Measurements from ENCODE around the gene TP53BP1.

TP53BP1 gene

GRCh38 chr15:43370310-43370974 is 122.5 kb downstream of the TP53BP1 start:
- WGBS, result 2% methylated on average over 24 of the region's 45 CpGs
- no peak overlapping the region for H4K91ac ChIP-seq (ENCODE audit: low read length)
- H2AFZ ChIP-seq (ENCODE audit: low read depth, low read length), result peak overlapping the region; percentile 73

GRCh38 chr15:43361313-43361903 is 131.5 kb downstream of the TP53BP1 start:
- no peak overlapping the region for H3K4me2 ChIP-seq (ENCODE audit: low read length, poor library complexity, severe bottlenecking)
- H2BK12ac ChIP-seq (ENCODE audit: low read length in 2 of 2), result no peak overlapping the region
- H3K18ac ChIP-seq (ENCODE audit: low read depth in 1 of 2, low read length in 2 of 2), result no peak overlapping the region
- H3K9ac ChIP-seq (ENCODE audit: low read length), result no peak overlapping the region
- no peak overlapping the region for H2BK120ac ChIP-seq (ENCODE audit: low read depth, low read length)
- H4K8ac ChIP-seq (ENCODE audit: low read length), result no peak overlapping the region
- WGBS, result 93% methylated on average over 7 of the region's 7 CpGs
- no peak overlapping the region for H4K91ac ChIP-seq (ENCODE audit: low read length)
- no peak for DNase-seq
- H2BK15ac ChIP-seq (ENCODE audit: low read depth, poor library complexity, severe bottlenecking), result no peak overlapping the region
- H2AFZ ChIP-seq (ENCODE audit: low read depth, low read length), result no peak overlapping the region
- no peaks in the 10 kb centered on the region for H3K27me3 ChIP-seq (ENCODE audit: control insufficient read depth in 1 of 2, insufficient read depth in 1 of 2, low read length in 2 of 2)
- H3K23ac ChIP-seq (ENCODE audit: low read length in 2 of 2), result no peak overlapping the region
- no peak overlapping the region for H3K27ac ChIP-seq (ENCODE audit: low read length, poor library complexity, severe bottlenecking)
- peak overlapping the region in 1 of 2 experiments; percentile 39 for H3K4me3 ChIP-seq (ENCODE audit: insufficient read depth in 1 of 2, low read depth in 1 of 2, low read length in 2 of 2)
- H3K36me3 ChIP-seq (ENCODE audit: control insufficient read depth in 1 of 2, insufficient read depth in 2 of 2, low read depth in 1 of 2, low read length in 2 of 2), result peaks cover 35 to 85% of the 10 kb centered on the region in 2 experiments
- no peak overlapping the region for H3K14ac ChIP-seq (ENCODE audit: low read length in 2 of 2)
- no peak overlapping the region for H2BK5ac ChIP-seq (ENCODE audit: low read depth, low read length, poor library complexity, severe bottlenecking)
- H3K9me3 ChIP-seq (ENCODE audit: control insufficient read depth, low read length), result peaks cover 71% of the 10 kb centered on the region
- H3K79me1 ChIP-seq (replicated peaks; ENCODE audit: low read length, poor library complexity, severe bottlenecking), result peaks cover 25% of the 10 kb centered on the region
- no peak overlapping the region for H3K4ac ChIP-seq (ENCODE audit: low read depth in 1 of 2, low read length in 2 of 2)
- no peak overlapping the region for H2AK5ac ChIP-seq (ENCODE audit: low read length, severe bottlenecking)
- H3K4me1 ChIP-seq (ENCODE audit: control insufficient read depth, insufficient read depth, low read depth, low read length), result no peaks in the 10 kb centered on the region

More at GRCh38 chr15:43370310-43370974, 122.5 kb downstream of the TP53BP1 start:
- DNase-seq, result peak; percentile 72
- no peak overlapping the region for H2BK5ac ChIP-seq (ENCODE audit: low read depth, low read length, poor library complexity, severe bottlenecking)
- H3K18ac ChIP-seq (ENCODE audit: low read depth in 1 of 2, low read length in 2 of 2), result peak overlapping the region; percentile 74 to 83
- peak overlapping the region; percentile 78 for H4K8ac ChIP-seq (ENCODE audit: low read length)
- peak overlapping the region in 1 of 2 experiments; percentile 65 for H3K23ac ChIP-seq (ENCODE audit: low read length in 2 of 2)
- H3K27ac ChIP-seq (ENCODE audit: low read length, poor library complexity, severe bottlenecking), result no peak overlapping the region
- peak overlapping the region in 1 of 2 experiments; percentile 75 for H3K4ac ChIP-seq (ENCODE audit: low read depth in 1 of 2, low read length in 2 of 2)
- H2BK120ac ChIP-seq (ENCODE audit: low read depth, low read length), result no peak overlapping the region
- peaks cover 33% of the 10 kb centered on the region for H3K79me1 ChIP-seq (replicated peaks; ENCODE audit: low read length, poor library complexity, severe bottlenecking)
- peak overlapping the region; percentile 80 for H3K4me2 ChIP-seq (ENCODE audit: low read length, poor library complexity, severe bottlenecking)
- no peak overlapping the region for H2BK12ac ChIP-seq (ENCODE audit: low read length in 2 of 2)
- peak overlapping the region in 1 of 2 experiments; percentile 83 for H3K14ac ChIP-seq (ENCODE audit: low read length in 2 of 2)
- no peaks in the 10 kb centered on the region for H3K27me3 ChIP-seq (ENCODE audit: control insufficient read depth in 1 of 2, insufficient read depth in 1 of 2, low read length in 2 of 2)
- no peak overlapping the region for H2AK5ac ChIP-seq (ENCODE audit: low read length, severe bottlenecking)
- H3K4me3 ChIP-seq (ENCODE audit: insufficient read depth in 1 of 2, low read depth in 1 of 2, low read length in 2 of 2), result peak overlapping the region; percentile 95 to 97
- H3K36me3 ChIP-seq (ENCODE audit: control insufficient read depth in 1 of 2, insufficient read depth in 2 of 2, low read depth in 1 of 2, low read length in 2 of 2), result peaks cover 16 to 37% of the 10 kb centered on the region in 2 experiments
- H3K9me3 ChIP-seq (ENCODE audit: control insufficient read depth, low read length), result peaks cover 2% of the 10 kb centered on the region
- peak overlapping the region; percentile 93 for H3K9ac ChIP-seq (ENCODE audit: low read length)
- H2BK15ac ChIP-seq (ENCODE audit: low read depth, poor library complexity, severe bottlenecking), result peak overlapping the region; percentile 33
- H3K4me1 ChIP-seq (ENCODE audit: control insufficient read depth, insufficient read depth, low read depth, low read length), result peaks cover 12% of the 10 kb centered on the region

- Histone ChIP-seq H4K91ac (ENCODE audit: low read length) (no peak overlapping the region), H3K9ac (ENCODE audit: low read length) (no peak overlapping the region), H2BK12ac (ENCODE audit: low read length in 2 of 2) (no peak overlapping the region), H3K36me3 (ENCODE audit: control insufficient read depth in 1 of 2, insufficient read depth in 2 of 2, low read depth in 1 of 2, low read length in 2 of 2) (peaks cover 29 to 79% of the 10 kb centered on the region in 2 experiments), H2AFZ (ENCODE audit: low read depth, low read length) (no peak overlapping the region), H3K79me1 (replicated peaks; ENCODE audit: low read length, poor library complexity, severe bottlenecking) (peaks cover 21% of the 10 kb centered on the region), H3K4me2 (ENCODE audit: low read length, poor library complexity, severe bottlenecking) (no peak overlapping the region), H3K4me3 (ENCODE audit: insufficient read depth in 1 of 2, low read depth in 1 of 2, low read length in 2 of 2) (peak overlapping the region in 1 of 2 experiments; percentile 39), H2BK15ac (ENCODE audit: low read depth, poor library complexity, severe bottlenecking) (no peak overlapping the region), H3K4ac (ENCODE audit: low read depth in 1 of 2, low read length in 2 of 2) (no peak overlapping the region), H2AK5ac (ENCODE audit: low read length, severe bottlenecking) (no peak overlapping the region), H3K27me3 (ENCODE audit: control insufficient read depth in 1 of 2, insufficient read depth in 1 of 2, low read length in 2 of 2) (no peaks in the 10 kb centered on the region), H2BK120ac (ENCODE audit: low read depth, low read length) (no peak overlapping the region), H3K27ac (ENCODE audit: low read length, poor library complexity, severe bottlenecking) (no peak overlapping the region), H3K14ac (ENCODE audit: low read length in 2 of 2) (no peak overlapping the region), H3K18ac (ENCODE audit: low read depth in 1 of 2, low read length in 2 of 2) (no peak overlapping the region), H2BK5ac (ENCODE audit: low read depth, low read length, poor library complexity, severe bottlenecking) (no peak overlapping the region), H3K9me3 (ENCODE audit: control insufficient read depth, low read length) (peaks cover 71% of the 10 kb centered on the region), H3K4me1 (ENCODE audit: control insufficient read depth, insufficient read depth, low read depth, low read length) (no peaks in the 10 kb centered on the region), H4K8ac (ENCODE audit: low read length) (no peak overlapping the region), H3K23ac (ENCODE audit: low read length in 2 of 2) (no peak overlapping the region)
- no peak for DNase-seq
- WGBS, result 85% methylated on average over 4 of the region's 4 CpGs
Measured at GRCh38 chr15:43360821-43361220, 132.1 kb downstream of the TP53BP1 start.
